ENCODE measurements around the gene PAF1. TPM values are rescaled to one million over a fixed set of nuclear protein-coding genes. Genes with fewer than 3 reads are reported as not detected.

The PAF1 gene
- total and polyA plus RNA-seq, 10 donors = 27.4 to 51.3 (median 39.2) TPM

DNA sequence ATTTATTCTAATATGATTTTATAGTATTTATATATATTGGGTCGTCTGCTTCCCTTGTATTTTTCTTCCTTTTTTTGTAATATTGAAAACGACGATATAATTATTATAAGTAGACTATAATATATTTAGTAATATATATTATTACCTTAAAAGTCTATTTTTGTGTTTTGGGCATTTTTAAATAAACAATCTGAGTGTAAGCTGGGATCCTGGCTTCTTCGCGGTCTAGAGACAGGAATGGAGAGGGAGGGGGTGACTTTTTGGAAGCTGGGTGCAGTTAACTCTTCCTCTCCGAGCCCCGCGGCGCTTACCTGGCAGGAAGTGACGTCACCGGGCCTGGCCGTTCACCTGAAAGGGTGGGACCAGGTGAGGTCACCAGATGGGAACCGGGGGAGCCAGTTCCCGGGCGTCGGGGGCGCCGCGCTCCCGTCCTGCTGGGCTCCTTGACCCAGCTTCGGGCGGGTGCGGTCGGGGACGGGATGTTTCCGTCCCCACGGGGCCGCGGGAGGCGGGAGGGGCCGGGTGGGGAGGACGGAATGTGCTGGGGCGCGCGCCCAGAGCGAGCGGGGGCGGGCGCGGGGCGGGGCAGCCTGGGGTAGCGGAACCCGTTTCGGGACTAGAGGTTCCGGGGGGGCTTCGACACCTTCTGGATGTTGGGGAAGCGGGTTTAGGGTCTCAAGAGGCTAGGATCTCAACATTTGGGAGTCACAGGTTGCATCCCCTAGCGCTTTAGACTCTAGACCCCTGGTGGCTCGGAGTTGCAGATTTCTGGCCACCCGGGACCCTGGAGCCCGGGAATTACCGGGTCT lies 18.5 kb upstream of the PAF1 start:
- peak; percentile 98 for DNase-seq
- intact Hi-C loops (cut with DNase I; ENCODE audit: low total_unique reads) = loop anchor here (10.0 kb wide), 1 partner anchor 65 kb away; the partner anchor contains the start of gene SAMD4B
- Histone ChIP-seq H3K4me1 (peaks cover 38 to 74% (median 65%) of the 10 kb centered on the region in 6 donors), H3K9me3 (no peaks in the 10 kb centered on the region), H3K36me3 (peaks cover 4 to 22% (median 16%) of the 10 kb centered on the region in 6 donors), H3K27me3 (replicated peaks in 1 of 7) (peaks cover 0 to 4% (median 0%) of the 10 kb centered on the region in 7 donors), H3K27ac (peak overlapping the region; percentile 88 to 100 (median 99)), H3K4me3 (peak overlapping the region; percentile 74 to 100 (median 96))
- WGBS, 5 donors = 1 to 2% (median 1%) methylated on average over 18 to 52 of the region's 52 CpGs
- peak; percentile 17 to 77 (median 77) for TF ChIP-seq POLR2A (IDR thresholded peaks at IDR 0.05)
- peak; percentile 92 to 96 (median 93) for TF ChIP-seq POLR2AphosphoS5 (IDR thresholded peaks at IDR 0.05)
- TF ChIP-seq, protein P1, sequence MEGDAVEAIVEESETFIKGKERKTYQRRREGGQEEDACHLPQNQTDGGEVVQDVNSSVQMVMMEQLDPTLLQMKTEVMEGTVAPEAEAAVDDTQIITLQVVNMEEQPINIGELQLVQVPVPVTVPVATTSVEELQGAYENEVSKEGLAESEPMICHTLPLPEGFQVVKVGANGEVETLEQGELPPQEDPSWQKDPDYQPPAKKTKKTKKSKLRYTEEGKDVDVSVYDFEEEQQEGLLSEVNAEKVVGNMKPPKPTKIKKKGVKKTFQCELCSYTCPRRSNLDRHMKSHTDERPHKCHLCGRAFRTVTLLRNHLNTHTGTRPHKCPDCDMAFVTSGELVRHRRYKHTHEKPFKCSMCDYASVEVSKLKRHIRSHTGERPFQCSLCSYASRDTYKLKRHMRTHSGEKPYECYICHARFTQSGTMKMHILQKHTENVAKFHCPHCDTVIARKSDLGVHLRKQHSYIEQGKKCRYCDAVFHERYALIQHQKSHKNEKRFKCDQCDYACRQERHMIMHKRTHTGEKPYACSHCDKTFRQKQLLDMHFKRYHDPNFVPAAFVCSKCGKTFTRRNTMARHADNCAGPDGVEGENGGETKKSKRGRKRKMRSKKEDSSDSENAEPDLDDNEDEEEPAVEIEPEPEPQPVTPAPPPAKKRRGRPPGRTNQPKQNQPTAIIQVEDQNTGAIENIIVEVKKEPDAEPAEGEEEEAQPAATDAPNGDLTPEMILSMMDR (IDR thresholded peaks at IDR 0.05 in 8 of 11, conservative IDR thresholded peaks at IDR 0.05 in 3 of 11) = peak in 3 of 11 experiments; percentile 8 to 43 (median 31)

DNA sequence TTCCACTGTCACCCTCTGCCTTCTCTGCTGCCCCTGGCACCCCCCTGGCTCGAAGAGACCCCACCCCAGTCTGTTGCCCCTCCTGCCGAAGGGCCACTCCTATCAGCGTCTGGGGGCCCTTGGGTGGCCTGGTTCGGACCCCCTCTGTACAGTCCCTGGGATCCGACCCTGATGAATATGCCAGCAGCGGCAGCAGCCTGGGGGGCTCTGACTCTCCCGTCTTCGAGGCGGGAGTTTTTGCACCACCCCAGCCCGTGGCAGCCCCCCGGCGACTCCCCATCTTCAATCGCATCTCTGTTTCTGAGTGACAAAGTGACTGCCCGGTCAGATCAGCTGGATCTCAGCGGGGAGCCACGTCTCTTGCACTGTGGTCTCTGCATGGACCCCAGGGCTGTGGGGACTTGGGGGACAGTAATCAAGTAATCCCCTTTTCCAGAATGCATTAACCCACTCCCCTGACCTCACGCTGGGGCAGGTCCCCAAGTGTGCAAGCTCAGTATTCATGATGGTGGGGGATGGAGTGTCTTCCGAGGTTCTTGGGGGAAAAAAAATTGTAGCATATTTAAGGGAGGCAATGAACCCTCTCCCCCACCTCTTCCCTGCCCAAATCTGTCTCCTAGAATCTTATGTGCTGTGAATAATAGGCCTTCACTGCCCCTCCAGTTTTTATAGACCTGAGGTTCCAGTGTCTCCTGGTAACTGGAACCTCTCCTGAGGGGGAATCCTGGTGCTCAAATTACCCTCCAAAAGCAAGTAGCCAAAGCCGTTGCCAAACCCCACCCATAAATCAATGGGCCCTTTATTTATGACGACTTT lies 17.7 kb upstream of the PAF1 start:
- Histone ChIP-seq H3K4me1 (peaks cover 37 to 74% (median 64%) of the 10 kb centered on the region in 6 donors), H3K4me3 (peak overlapping the region; percentile 74 to 100 (median 96)), H3K36me3 (peaks cover 4 to 22% (median 16%) of the 10 kb centered on the region in 6 donors), H3K9me3 (no peaks in the 10 kb centered on the region), H3K27ac (peak overlapping the region; percentile 88 to 100 (median 99)), H3K27me3 (replicated peaks in 1 of 7) (peaks cover 0 to 4% (median 0%) of the 10 kb centered on the region in 7 donors)
- DNase-seq = peak; percentile 86
- 21 to 48% (median 34%) methylated on average over 19 to 20 of the region's 20 CpGs for whole genome bisulfite sequencing, 5 donors
- intact Hi-C loops (cut with DNase I; ENCODE audit: low total_unique reads) = no loop called here
- TF ChIP-seq, protein P1 (IDR thresholded peaks at IDR 0.05 in 8 of 11, conservative IDR thresholded peaks at IDR 0.05 in 3 of 11) = no peak
- TF ChIP-seq POLR2AphosphoS5 (IDR thresholded peaks at IDR 0.05) (peak; percentile 54 to 86 (median 71)), POLR2A (IDR thresholded peaks at IDR 0.05) (peak in 1 of 3 donors; percentile 44)

DNA sequence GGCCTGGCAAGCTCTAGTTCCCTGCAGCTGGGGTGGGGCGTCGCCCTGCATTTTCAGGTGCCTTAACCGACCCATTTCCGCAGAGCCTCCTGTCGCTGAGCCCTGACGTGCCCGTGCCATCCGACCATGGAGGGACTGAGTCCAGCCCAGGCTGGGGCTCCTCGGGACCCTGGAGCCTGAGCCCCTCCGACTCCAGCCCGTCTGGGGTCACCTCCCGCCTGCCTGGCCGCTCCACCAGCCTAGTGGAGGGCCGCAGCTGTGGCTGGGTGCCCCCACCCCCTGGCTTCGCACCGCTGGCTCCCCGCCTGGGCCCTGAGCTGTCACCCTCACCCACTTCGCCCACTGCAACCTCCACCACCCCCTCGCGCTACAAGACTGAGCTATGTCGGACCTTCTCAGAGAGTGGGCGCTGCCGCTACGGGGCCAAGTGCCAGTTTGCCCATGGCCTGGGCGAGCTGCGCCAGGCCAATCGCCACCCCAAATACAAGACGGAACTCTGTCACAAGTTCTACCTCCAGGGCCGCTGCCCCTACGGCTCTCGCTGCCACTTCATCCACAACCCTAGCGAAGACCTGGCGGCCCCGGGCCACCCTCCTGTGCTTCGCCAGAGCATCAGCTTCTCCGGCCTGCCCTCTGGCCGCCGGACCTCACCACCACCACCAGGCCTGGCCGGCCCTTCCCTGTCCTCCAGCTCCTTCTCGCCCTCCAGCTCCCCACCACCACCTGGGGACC lies 16.9 kb upstream of the PAF1 start:
- DNase-seq = peak; percentile 94
- intact Hi-C loops (cut with DNase I; ENCODE audit: low total_unique reads) = no loop called here
- Histone ChIP-seq H3K4me3 (peak overlapping the region; percentile 74 to 100 (median 96)), H3K27me3 (replicated peaks in 1 of 7) (no peaks in the 10 kb centered on the region), H3K4me1 (peaks cover 37 to 74% (median 67%) of the 10 kb centered on the region in 6 donors), H3K9me3 (no peaks in the 10 kb centered on the region), H3K36me3 (peaks cover 4 to 22% (median 16%) of the 10 kb centered on the region in 6 donors), H3K27ac (peak overlapping the region; percentile 88 to 100 (median 99))
- TF ChIP-seq, protein P1 (IDR thresholded peaks at IDR 0.05 in 8 of 11, conservative IDR thresholded peaks at IDR 0.05 in 3 of 11) = no peak
- TF ChIP-seq POLR2AphosphoS5 (IDR thresholded peaks at IDR 0.05) = peak; percentile 88 to 95 (median 91)
- TF ChIP-seq POLR2A (IDR thresholded peaks at IDR 0.05) = peak in 2 of 3 donors; percentile 22 to 35
- WGBS, 5 donors = 7 to 21% (median 13%) methylated on average over 27 to 40 of the region's 40 CpGs

Measured in spleen (tissue), 11 donors.